COLO668 (cell line): ENCODE data around the gene CHRNA5.
"Not testable (repeated sequence)": the region's sequence is repeated elsewhere in the genome, so short reads cannot be mapped to it uniquely, and the experiment has no call there.

ENCODE experiments used
- DNase-seq: peaks from one replicate; lab custom pipeline; 2025; ENCODE audit not compliant: unreplicated experiment; lab: John Stamatoyannopoulos, UW

The CHRNA5 gene

GRCh38 chr15:78565951-78566774 is 843 bp downstream of the CHRNA5 start:
- no peak for DNase-seq

- no peak for DNase-seq
These were observed 2.2 kb downstream of the CHRNA5 start for GRCh38 chr15:78567531-78567930.

GRCh38 chr15:78570710-78571109 is 5.4 kb downstream of the CHRNA5 start:
- no peak for DNase-seq

GRCh38 chr15:78571382-78571781 is 6.1 kb downstream of the CHRNA5 start:
- no peak for DNase-seq

GRCh38 chr15:78573416-78573815 is 8.1 kb downstream of the CHRNA5 start:
- DNase-seq, result no peak

- no peak for DNase-seq
These were observed 9.6 kb downstream of the CHRNA5 start for GRCh38 chr15:78574944-78575343.

GRCh38 chr15:78597583-78597982 is 32.3 kb downstream of the CHRNA5 start:
- DNase-seq, result no peak

- DNase-seq, result no peak
These were observed 33.0 kb downstream of the CHRNA5 start for GRCh38 chr15:78598348-78598747.

GRCh38 chr15:78599189-78599588 is 33.9 kb downstream of the CHRNA5 start:
- DNase-seq, result no peak

GRCh38 chr15:78603467-78603866 is 38.1 kb downstream of the CHRNA5 start:
- DNase-seq, result no peak

- no peak for DNase-seq
These were observed 39.1 kb downstream of the CHRNA5 start for GRCh38 chr15:78604420-78604819.

GRCh38 chr15:78605201-78605600 is 39.9 kb downstream of the CHRNA5 start:
- no peak for DNase-seq

GRCh38 chr15:78605680-78606079 is 40.4 kb downstream of the CHRNA5 start:
- DNase-seq, result no peak

GRCh38 chr15:78609551-78609950 is 44.2 kb downstream of the CHRNA5 start:
- DNase-seq, result not testable (repeated sequence)

GRCh38 chr15:78614021-78614420 is 48.7 kb downstream of the CHRNA5 start:
- no peak for DNase-seq

- DNase-seq, result no peak
These were observed 49.9 kb downstream of the CHRNA5 start for GRCh38 chr15:78615151-78615589.

- no peak for DNase-seq
These were observed 51.2 kb downstream of the CHRNA5 start for GRCh38 chr15:78616506-78616905.

GRCh38 chr15:78617076-78617475 is 51.8 kb downstream of the CHRNA5 start:
- DNase-seq, result no peak

- no peak for DNase-seq
These were observed 52.2 kb downstream of the CHRNA5 start for GRCh38 chr15:78617516-78617915.

GRCh38 chr15:78618064-78618463 is 52.7 kb downstream of the CHRNA5 start:
- DNase-seq, result no peak

- DNase-seq, result peak; percentile 76
These were observed 53.2 kb downstream of the CHRNA5 start for GRCh38 chr15:78618490-78618934.

GRCh38 chr15:78619022-78619950 is 54.0 kb downstream of the CHRNA5 start:
- no peak for DNase-seq
